AG04450 (cell line): Measurements from ENCODE around the gene ALS2CL. TPM values are rescaled to one million over a fixed set of nuclear protein-coding genes. Genes with fewer than 3 reads are reported as not detected.
"Not testable (repeated sequence)": the region's sequence is repeated elsewhere in the genome, so short reads cannot be mapped to it uniquely, and the experiment has no call there.

Experiments
- CTCF ChIA-PET: fragments of 300-600, 350-600 bp; formaldehyde crosslinking; extraction: SDS; loops from one replicate; lab custom pipeline; 2022; ENCODE audit warnings: antibody characterized with exemption, inconsistent platforms; lab: Charles Lee
- POLR2A ChIA-PET: fragments of 350-600 bp; formaldehyde crosslinking; extraction: SDS; loops from one replicate; lab custom pipeline; 2021; ENCODE audit warnings: antibody characterized with exemption, inconsistent platforms; lab: Yijun Ruan, JAX
- DNase-seq: peaks from one replicate; pipeline ENCODE4 v3.0.0-alpha.2; 2011; ENCODE audit warnings: low read depth, low spot score
- H3K27ac ChIP-seq: one replicate; pipeline ENCODE4 v1.5.1; 2012; ENCODE audit warnings: low read depth, low read length, control low read depth
- H3K27me3 ChIP-seq: one replicate; pipeline ENCODE4 v1.6.0; 2012; ENCODE audit warnings: low read length; ENCODE audit not compliant: control insufficient read depth, insufficient read depth
- H3K4me3 ChIP-seq: 2 replicates; pipeline ENCODE4 v1.5.1; 2011; ENCODE audit warnings: mild to moderate bottlenecking, low read depth, low read length, control low read depth
- H3K9me3 ChIP-seq: 2 replicates; pipeline ENCODE4 v1.5.1; 2012; ENCODE audit warnings: low read length; ENCODE audit not compliant: control insufficient read depth, insufficient read depth
- CTCF ChIP-seq: IDR thresholded peaks from 2 replicates; pipeline ENCODE4 v1.5.1; 2011; ENCODE audit warnings: low read depth, low read length, control low read depth, inconsistent platforms
- polyA plus RNA-seq: library from polyadenylated mRNA; depleted of rRNA; stranded (reverse); fragments of >200 nt; gene quantifications from 2 replicates; pipeline ENCODE4 v1.2.3, GENCODE V29; 2011

Gene ALS2CL
- polyA plus RNA-seq, 1 experiment: 0.89 TPM

- ChIA-PET CTCF (interaction anchor here (0.7 to 3.0 kb wide), 4 partner anchors 186 to 257 kb away, joined by 3 to 24 read pairs (median 6); no protein-coding TSS in a partner anchor), POLR2A (no interaction called here)
- H3K4me3 ChIP-seq: no peak overlapping the region
Observed at GRCh38 chr3:46707601-46708011, 14.1 kb upstream of the ALS2CL start.

GRCh38 chr3:46706771-46707582 is 13.5 kb upstream of the ALS2CL start:
- DNase-seq: no peak

More at GRCh38 chr3:46707601-46708011, 14.1 kb upstream of the ALS2CL start:
- Histone ChIP-seq H3K27me3 (peaks cover 31% of the 10 kb centered on the region), H3K27ac (no peak overlapping the region), H3K9me3 (no peaks in the 10 kb centered on the region)
- DNase-seq: no peak
- no peak for TF ChIP-seq CTCF

DNA sequence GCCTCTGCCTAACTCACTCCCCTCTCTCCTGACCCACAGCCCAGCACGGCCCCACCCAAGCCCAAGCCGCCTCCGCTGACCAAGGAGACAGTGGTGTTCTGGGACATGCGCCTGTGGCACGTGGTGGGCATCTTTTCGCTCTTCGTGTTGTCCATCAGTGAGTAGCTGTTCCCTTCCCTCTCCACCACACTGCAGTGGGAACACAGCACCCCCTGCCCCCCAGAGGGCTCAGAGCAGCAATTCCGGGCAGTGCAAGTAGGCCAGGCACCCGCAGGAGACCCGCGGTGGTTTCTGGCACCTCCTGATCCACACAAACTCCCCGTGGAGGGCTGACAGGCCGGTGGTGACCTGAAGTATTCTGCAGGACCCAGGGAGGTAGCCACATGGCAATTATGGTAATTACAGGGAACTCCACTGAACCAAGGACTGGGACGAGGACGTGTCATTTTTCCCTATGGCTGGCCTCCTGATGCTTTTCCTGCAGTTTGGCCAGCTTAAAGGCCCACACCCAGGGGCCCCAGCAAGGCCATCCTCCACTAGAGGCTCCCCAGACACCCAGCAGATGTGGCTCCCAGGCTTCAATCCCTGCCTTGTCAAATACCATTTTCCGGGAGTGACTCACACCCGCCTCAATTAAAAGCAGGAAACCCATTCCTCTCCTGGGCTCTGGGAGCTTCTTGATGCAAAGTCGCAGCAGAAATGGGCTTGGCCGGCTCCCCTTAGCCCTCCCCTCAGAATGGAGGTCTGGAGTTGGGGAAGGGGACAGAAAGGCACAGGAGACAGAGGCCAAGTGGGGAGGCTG is 12.5 kb upstream of the ALS2CL start:
- CTCF ChIA-PET: interaction anchor here (0.6 to 3.0 kb wide), 12 partner anchors 9 to 618 kb away, joined by 3 to 24 read pairs (median 5); partner anchors contain the start of gene ALS2CL
- Histone ChIP-seq H3K27me3 (peaks cover 39% of the 10 kb centered on the region), H3K4me3 (no peak overlapping the region), H3K27ac (no peak overlapping the region), H3K9me3 (no peaks in the 10 kb centered on the region)
- 0 out of 2 replicates have a peak, but pooled peaks have one; percentile 12 for TF ChIP-seq CTCF
- no peak for DNase-seq
- POLR2A ChIA-PET: no interaction called here

More at GRCh38 chr3:46706771-46707582, 13.5 kb upstream of the ALS2CL start:
- Histone ChIP-seq H3K4me3 (no peak overlapping the region), H3K9me3 (no peaks in the 10 kb centered on the region), H3K27ac (no peak overlapping the region), H3K27me3 (peaks cover 36% of the 10 kb centered on the region)
- CTCF ChIA-PET: interaction anchor here (0.6 to 3.0 kb wide), 9 partner anchors 10 to 617 kb away, joined by 3 to 24 read pairs (median 6); no protein-coding TSS in a partner anchor
- no peak for TF ChIP-seq CTCF
- POLR2A ChIA-PET: no interaction called here

DNA sequence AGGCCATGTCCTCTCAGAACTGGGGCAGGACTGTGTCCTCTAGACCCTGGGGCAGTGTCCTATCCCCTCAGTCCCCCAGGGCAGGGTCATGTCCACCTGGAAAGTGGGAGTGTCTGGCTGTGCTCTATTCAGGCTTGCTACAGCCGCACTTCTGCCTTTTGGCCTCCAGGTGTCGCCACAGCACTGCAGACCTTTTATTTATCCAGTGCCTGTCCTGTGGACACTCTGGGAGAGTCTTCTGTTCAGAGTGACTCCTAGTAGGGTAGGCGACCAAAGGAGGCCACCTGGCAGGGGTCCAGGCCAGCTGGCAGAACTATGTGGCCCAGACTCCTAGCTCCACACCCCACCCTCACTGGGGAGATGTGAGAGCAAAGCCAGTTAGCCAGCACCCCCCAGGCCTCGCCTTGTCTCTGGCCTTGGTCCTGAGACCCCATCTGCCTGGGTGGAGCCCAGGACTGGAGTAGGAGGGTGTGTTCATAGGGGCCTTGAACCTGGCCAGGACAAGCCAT is 11.6 kb upstream of the ALS2CL start:
- Histone ChIP-seq H3K27ac (no peak overlapping the region), H3K9me3 (no peaks in the 10 kb centered on the region), H3K4me3 (no peak overlapping the region), H3K27me3 (peaks cover 47% of the 10 kb centered on the region)
- CTCF ChIA-PET: interaction anchor here (1.0 to 3.0 kb wide), 9 partner anchors 12 to 204 kb away, joined by 3 to 24 read pairs (median 5); partner anchors contain the start of gene ALS2CL
- POLR2A ChIA-PET: no interaction called here
- DNase-seq: peak; percentile 26
- TF ChIP-seq CTCF: peak; percentile 96

DNA sequence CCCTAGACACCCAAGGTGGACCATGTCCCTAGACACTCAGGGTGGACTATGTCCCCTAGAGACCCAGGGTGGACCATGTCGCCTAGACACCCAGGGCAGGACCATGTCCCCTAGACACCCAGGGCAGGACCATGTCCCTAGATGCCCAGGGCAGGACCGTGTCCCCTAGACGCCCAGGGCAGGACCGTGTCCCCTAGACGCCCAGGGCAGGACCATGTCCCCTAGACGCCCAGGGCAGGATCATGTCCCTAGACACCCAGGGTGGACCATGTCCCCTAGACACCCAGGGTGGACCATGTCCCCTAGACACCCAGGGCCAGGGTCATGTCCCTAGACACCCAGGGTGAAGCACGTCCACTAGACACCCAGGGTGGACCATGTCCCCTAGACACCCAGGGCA is 10.9 kb upstream of the ALS2CL start:
- POLR2A ChIA-PET, DNase-seq, H3K4me3 ChIP-seq, H3K27ac ChIP-seq, CTCF ChIA-PET, H3K9me3 ChIP-seq: not testable (repeated sequence)
- H3K27me3 ChIP-seq: peaks cover 42% of the 10 kb centered on the region
